HepG2 (cell line): ENCODE data around the gene HK2. TPM values are rescaled to one million over a fixed set of nuclear protein-coding genes. Genes with fewer than 3 reads are reported as not detected.

Experiments used
- HDAC2 ChIP-seq: sonication (generic); formaldehyde crosslinking; IDR thresholded peaks from 2 replicates; pipeline ENCODE4 v1.4.0; 2020; ENCODE audit warnings: missing genetic modification reagents
- HIVEP1 ChIP-seq: sonication (generic); formaldehyde crosslinking; IDR thresholded peaks from 2 replicates; pipeline ENCODE4 v1.4.0; 2020; ENCODE audit warnings: mild to moderate bottlenecking, missing genetic modification reagents
- MAFF ChIP-seq: IDR thresholded peaks from 2 replicates; pipeline ENCODE4 v1.6.1; 2011; ENCODE audit warnings: low read depth, low read length, improper control_type of control experiment
- MAX ChIP-seq: IDR thresholded peaks from 2 replicates; pipeline ENCODE4 v1.6.1; 2012; ENCODE audit warnings: inconsistent platforms
- NCOR1 ChIP-seq: fragments of 200-600 bp; sonication (generic); IDR thresholded peaks from 2 replicates; pipeline ENCODE4 v1.7.0; 2017; ENCODE audit warnings: antibody characterized with exemption, low read length, borderline replicate concordance
- NR2F2 ChIP-seq: IDR thresholded peaks from 2 replicates; pipeline ENCODE4 v1.6.1; 2012; ENCODE audit warnings: low read depth, inconsistent platforms, borderline replicate concordance
- PHF5A ChIP-seq: IDR thresholded peaks from one replicate; pipeline ENCODE4 v1.6.1; 2018; ENCODE audit warnings: low read depth, missing genetic modification reagents; ENCODE audit not compliant: unreplicated experiment
- SAFB2 ChIP-seq: sonication (generic); formaldehyde crosslinking; IDR thresholded peaks from 2 replicates; pipeline ENCODE4 v1.5.1; 2020; ENCODE audit warnings: missing genetic modification reagents, low read depth, mild to moderate bottlenecking, borderline replicate concordance
- SIX1 ChIP-seq: sonication (generic); formaldehyde crosslinking; IDR thresholded peaks from 2 replicates; pipeline ENCODE4 v1.4.0; 2020; ENCODE audit warnings: missing genetic modification reagents, borderline replicate concordance
- TCF7L2 ChIP-seq: IDR thresholded peaks from 2 replicates; pipeline ENCODE4 v1.6.1; 2011; ENCODE audit warnings: mild to moderate bottlenecking, low read depth, low read length, moderate library complexity
- TOE1 ChIP-seq: sonication (generic); formaldehyde crosslinking; IDR thresholded peaks from 2 replicates; pipeline ENCODE4 v1.4.0; 2020; ENCODE audit warnings: mild to moderate bottlenecking, missing genetic modification reagents
- ZBTB3 ChIP-seq: sonication (generic); formaldehyde crosslinking; IDR thresholded peaks from 2 replicates; pipeline ENCODE4 v1.4.0; 2020; ENCODE audit warnings: low read depth, mild to moderate bottlenecking, moderate library complexity, missing genetic modification reagents, borderline replicate concordance
- ZNF121 ChIP-seq: sonication (generic); formaldehyde crosslinking; IDR thresholded peaks from 2 replicates; pipeline ENCODE4 v1.5.0; 2020; ENCODE audit warnings: mild to moderate bottlenecking, missing genetic modification reagents
- ZNF589 ChIP-seq: sonication (generic); formaldehyde crosslinking; conservative IDR thresholded peaks from 2 replicates; pipeline ENCODE4 v1.8.0; 2022; ENCODE audit warnings: mild to moderate bottlenecking, moderate library complexity, missing genetic modification reagents
- ZNF687 ChIP-seq: sonication (generic); formaldehyde crosslinking; IDR thresholded peaks from 2 replicates; pipeline ENCODE4 v1.5.1; 2020; ENCODE audit warnings: mild to moderate bottlenecking, missing genetic modification reagents, moderate library complexity
- polyA plus RNA-seq, 8 experiments: library from polyadenylated mRNA; depleted of rRNA in 3 of 8; stranded (reverse) in 7 of 8; unstranded in 1 of 8; fragments of >200 nt; fragmentation: Illumina TruSeq in 4 of 8; extraction: Trizol in 4 of 8; gene quantifications; 2 replicates each; pipeline versions ENCODE4 v1.2.1 to v1.2.3, GENCODE V29; 2011 to 2016; ENCODE audit warnings: low read depth in 4 of 8, missing spikeins in 1 of 8, mixed read lengths in 1 of 8; ENCODE audit not compliant: insufficient read depth in 1 of 8
- total RNA-seq, 5 experiments: library from RNA; depleted of rRNA; stranded (reverse); fragments of >200 nt; fragmentation: Illumina TruSeq; extraction: Trizol; gene quantifications; 2 replicates each; pipeline ENCODE4 v1.2.3, GENCODE V29; 2016; ENCODE audit warnings: low read depth in 1 of 5
- TF ChIP-seq, protein P1 (sequence below): sonication (generic); formaldehyde crosslinking; IDR thresholded peaks from 2 replicates; pipeline ENCODE4 v1.8.0; 2022; ENCODE audit warnings: missing genetic modification reagents, mild to moderate bottlenecking, moderate library complexity, borderline replicate concordance
- TF ChIP-seq, protein P2 (sequence below): sonication (generic); formaldehyde crosslinking; IDR thresholded peaks from 2 replicates; pipeline ENCODE4 v1.4.0; 2020; ENCODE audit warnings: mild to moderate bottlenecking, missing genetic modification reagents
- TF ChIP-seq, protein P3 (sequence below): sonication (generic); formaldehyde crosslinking; IDR thresholded peaks from 2 replicates; pipeline ENCODE4 v1.9.0; 2021; ENCODE audit warnings: missing genetic modification reagents, mild to moderate bottlenecking, borderline replicate concordance

HK2 gene
- total and polyA plus RNA-seq, 2 of the 13 experiments (the other 11 are each of a cell fraction or from before 2014, with no cell fraction given): 13.2 to 101 TPM

GRCh38 chr2:74939919-74940812 is 106.2 kb downstream of the HK2 start (continued):
- TF ChIP-seq, protein P1, sequence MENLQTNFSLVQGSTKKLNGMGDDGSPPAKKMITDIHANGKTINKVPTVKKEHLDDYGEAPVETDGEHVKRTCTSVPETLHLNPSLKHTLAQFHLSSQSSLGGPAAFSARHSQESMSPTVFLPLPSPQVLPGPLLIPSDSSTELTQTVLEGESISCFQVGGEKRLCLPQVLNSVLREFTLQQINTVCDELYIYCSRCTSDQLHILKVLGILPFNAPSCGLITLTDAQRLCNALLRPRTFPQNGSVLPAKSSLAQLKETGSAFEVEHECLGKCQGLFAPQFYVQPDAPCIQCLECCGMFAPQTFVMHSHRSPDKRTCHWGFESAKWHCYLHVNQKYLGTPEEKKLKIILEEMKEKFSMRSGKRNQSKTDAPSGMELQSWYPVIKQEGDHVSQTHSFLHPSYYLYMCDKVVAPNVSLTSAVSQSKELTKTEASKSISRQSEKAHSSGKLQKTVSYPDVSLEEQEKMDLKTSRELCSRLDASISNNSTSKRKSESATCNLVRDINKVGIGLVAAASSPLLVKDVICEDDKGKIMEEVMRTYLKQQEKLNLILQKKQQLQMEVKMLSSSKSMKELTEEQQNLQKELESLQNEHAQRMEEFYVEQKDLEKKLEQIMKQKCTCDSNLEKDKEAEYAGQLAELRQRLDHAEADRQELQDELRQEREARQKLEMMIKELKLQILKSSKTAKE: peak; percentile 96
- TF ChIP-seq NR2F2 (peak; percentile 81; the same call in 1 of the 2 replicates), SAFB2 (CRISPR knock-in tag) (no peak; the same call in 1 of the 2 replicates), MAX (peak; percentile 39; the same call in 1 of the 2 replicates), ZNF687 (CRISPR knock-in tag) (no peak), TOE1 (CRISPR knock-in tag) (0 out of 2 replicates have a peak, but pooled peaks have one; percentile 43), NCOR1 (peak; percentile 96), ZNF589 (no peak; the same call in 1 of the 2 replicates), TCF7L2 (peak; percentile 96), HIVEP1 (CRISPR knock-in tag) (no peak), ZBTB3 (CRISPR knock-in tag) (no peak; the same call in none of the 2 replicates), ZNF121 (CRISPR knock-in tag) (peak; percentile 33; the same call in 1 of the 2 replicates), HDAC2 (CRISPR knock-in tag) (peak; percentile 96), SIX1 (CRISPR knock-in tag) (peak; percentile 93), PHF5A (CRISPR knock-in tag) (peak; percentile 85), MAFF (no peak)
- TF ChIP-seq, protein P2, sequence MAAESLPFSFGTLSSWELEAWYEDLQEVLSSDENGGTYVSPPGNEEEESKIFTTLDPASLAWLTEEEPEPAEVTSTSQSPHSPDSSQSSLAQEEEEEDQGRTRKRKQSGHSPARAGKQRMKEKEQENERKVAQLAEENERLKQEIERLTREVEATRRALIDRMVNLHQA (CRISPR knock-in tag): no peak
- TF ChIP-seq, protein P3, sequence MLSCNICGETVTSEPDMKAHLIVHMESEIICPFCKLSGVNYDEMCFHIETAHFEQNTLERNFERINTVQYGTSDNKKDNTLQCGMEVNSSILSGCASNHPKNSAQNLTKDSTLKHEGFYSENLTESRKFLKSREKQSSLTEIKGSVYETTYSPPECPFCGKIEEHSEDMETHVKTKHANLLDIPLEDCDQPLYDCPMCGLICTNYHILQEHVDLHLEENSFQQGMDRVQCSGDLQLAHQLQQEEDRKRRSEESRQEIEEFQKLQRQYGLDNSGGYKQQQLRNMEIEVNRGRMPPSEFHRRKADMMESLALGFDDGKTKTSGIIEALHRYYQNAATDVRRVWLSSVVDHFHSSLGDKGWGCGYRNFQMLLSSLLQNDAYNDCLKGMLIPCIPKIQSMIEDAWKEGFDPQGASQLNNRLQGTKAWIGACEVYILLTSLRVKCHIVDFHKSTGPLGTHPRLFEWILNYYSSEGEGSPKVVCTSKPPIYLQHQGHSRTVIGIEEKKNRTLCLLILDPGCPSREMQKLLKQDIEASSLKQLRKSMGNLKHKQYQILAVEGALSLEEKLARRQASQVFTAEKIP (CRISPR knock-in tag): no peak
